A549 treated with dexamethasone at 1 μM for 4 hours (cell line): Measurements from ENCODE around the gene CHTOP. TPM values are rescaled to one million over a fixed set of nuclear protein-coding genes. Genes with fewer than 3 reads are reported as not detected.

ENCODE experiments used
- total RNA-seq: library from RNA; stranded (reverse); fragments of 200-300 nt; extraction: Qiagen RNA extraction; gene quantifications from 5 replicates; pipeline ENCODE4 v1.2.3, GENCODE V29; 2022

Gene CHTOP, protein sequence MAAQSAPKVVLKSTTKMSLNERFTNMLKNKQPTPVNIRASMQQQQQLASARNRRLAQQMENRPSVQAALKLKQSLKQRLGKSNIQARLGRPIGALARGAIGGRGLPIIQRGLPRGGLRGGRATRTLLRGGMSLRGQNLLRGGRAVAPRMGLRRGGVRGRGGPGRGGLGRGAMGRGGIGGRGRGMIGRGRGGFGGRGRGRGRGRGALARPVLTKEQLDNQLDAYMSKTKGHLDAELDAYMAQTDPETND
- 74.8 to 81.8 TPM (median 78.0 TPM) in 5 replicates for total RNA-seq

DNA sequence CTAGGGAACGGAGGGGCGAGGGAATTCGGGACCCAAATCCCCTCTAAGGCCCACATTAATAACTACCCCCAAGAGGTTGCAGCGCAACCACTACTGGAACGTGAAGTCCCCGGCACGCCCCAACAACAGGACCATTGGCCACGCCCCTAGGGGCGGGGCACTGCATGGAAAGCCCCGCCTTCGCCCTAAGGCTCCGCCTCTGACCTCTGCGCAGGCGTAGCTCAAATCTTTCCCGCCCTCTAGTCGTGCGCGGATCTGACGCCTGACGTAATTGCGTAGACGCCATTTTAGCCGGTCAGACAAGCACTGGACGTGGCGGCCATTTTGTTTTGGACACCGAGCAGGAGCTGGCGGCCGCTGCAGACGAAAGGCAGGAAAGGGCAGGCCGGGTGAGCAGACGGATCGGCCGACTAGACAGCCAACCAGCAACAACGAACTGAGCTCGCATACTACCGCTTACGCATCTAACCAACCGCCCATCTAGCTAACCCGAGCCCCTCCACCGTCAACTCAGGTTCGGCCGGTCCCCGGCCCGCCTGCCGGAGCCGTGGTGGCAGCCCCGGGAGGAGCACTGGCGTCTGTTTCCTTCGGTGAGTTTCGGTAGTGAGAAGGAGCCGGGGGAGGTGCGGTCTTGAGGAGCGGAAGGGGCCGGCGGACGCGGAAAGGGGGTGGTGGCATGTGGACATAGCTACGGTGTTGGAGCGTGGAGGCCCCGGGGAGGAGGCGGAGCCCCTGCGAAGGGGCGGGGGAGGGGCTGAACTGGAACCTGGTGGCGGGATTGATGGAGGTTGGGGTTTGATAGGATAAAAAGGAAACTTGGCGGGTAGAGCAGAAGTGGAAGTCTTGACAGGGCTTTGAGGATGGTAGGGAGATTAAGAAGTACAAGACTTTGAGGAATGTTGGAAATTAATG is at the start of gene CHTOP:
Gene CHTOP (plus strand): TSS at position 313 of the 912 bp plus-strand sequence. CDS start 2,523 bp downstream, outside the sequence.

DNA sequence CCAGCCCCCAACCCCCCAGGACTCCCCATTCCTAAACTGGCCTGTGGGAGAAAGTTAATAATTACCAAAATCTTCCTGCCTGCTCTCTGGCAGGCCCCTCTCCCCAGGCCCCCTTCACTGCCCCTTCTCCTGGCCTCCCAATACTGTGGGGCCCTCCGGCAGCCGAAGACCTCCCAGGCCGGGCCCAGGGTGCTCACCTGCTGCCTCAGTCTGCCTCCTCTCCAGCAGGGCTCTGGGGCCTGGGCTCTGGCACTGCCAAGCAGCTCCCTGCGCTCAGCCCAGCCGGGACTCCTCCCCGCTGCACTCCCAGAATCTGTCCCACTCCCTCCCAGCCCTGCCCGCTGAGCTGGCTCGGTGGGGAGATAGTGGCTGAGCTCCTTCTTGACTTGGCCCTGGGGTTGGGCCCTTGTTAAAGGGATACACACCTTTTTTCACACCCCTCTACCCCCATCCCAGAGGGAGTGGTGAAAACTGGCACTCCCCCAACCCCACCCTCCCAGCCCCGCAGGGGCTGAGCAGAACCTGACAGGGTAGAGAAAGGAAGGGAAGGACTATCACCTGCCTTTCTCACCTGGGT is 21.0 kb upstream of the CHTOP start, which contains the start of gene S100A16:
Gene S100A16 (minus strand): TSS at position 383 of the 577 bp plus-strand sequence. CDS start 4,986 bp downstream, outside the sequence.

DNA sequence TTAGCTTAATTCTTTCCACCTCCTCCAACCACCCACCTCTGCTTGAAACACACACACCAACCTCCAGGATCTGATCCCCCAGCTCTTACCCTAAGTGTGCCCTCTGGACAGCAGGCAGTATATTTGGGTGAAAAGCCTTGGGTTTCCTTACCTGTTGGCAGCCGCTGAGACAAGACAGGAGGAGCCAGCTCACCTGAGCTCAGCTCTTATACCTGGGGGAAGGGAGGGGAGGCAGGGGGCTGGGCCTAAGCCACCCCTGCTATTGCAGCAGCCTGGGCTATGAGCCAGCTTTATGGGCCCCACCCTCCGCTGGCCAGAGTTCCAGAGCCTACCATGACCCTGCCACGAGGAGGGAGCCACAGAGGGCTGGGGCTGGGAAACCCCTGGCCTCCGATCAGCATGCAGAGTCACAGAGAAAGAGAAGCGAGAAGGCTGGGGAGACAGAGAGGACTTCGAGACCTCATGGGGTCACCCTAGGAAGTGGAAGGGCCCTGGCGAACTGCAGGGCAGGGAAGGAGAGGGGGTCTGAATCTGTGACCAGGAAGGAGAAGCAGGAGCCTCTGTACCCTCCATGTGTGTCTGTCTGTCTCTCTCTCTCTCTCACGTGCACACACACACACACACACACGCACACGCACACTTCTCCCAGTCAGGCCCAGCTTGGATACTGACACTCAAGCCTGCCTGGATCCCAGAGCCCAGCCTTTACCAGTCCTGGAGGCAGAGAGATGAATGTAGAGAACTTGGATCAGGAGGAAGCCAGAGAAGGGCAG is 17.5 kb upstream of the CHTOP start, which contains the start of gene S100A14:
Gene S100A14 (minus strand): TSS at position 182 of the 773 bp plus-strand sequence. CDS start 467 bp downstream, outside the sequence.

DNA sequence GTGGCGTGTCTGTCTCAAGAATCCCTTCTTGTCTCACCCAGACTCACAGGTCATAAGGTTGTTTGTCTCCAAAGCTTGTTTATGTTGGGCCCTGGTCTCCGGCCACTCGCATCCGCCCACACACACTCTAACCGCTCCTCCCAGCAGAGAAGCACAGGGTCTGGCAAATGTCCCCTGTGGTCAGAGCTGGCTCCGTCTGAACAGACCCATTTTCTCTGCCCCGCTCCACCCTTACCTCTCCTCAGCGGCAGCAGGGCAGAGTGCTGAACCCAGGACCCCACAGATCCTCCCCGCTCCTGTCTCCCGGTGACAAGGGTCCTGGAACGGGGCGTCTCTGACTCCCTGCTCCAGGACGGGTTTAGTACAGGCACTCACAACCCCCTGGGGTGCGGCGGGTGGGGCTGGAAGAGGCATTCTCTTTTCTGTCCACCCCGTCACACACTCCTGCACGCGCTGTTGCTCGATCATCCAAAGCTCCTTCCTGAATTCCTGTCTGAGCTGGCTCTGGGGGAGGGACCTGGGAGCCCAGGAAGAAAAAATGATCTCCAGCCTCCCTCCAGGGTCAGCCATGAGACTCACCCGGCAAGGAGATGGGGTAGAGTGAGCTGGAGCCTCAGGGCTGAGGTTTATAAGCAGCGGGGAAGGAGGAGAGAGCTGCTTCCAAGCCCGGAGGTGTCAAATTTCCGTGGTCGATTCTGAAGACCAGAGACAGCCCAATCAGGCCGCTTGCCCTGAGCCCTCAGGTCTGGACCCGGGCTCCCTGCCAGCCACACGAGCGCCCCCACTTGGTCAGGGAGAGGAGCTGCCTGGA is 6.8 kb upstream of the CHTOP start, which contains the start of gene S100A13:
Gene S100A13 (minus strand): TSS at position 602 of the 811 bp plus-strand sequence. CDS start 1,033 bp downstream, outside the sequence.

DNA sequence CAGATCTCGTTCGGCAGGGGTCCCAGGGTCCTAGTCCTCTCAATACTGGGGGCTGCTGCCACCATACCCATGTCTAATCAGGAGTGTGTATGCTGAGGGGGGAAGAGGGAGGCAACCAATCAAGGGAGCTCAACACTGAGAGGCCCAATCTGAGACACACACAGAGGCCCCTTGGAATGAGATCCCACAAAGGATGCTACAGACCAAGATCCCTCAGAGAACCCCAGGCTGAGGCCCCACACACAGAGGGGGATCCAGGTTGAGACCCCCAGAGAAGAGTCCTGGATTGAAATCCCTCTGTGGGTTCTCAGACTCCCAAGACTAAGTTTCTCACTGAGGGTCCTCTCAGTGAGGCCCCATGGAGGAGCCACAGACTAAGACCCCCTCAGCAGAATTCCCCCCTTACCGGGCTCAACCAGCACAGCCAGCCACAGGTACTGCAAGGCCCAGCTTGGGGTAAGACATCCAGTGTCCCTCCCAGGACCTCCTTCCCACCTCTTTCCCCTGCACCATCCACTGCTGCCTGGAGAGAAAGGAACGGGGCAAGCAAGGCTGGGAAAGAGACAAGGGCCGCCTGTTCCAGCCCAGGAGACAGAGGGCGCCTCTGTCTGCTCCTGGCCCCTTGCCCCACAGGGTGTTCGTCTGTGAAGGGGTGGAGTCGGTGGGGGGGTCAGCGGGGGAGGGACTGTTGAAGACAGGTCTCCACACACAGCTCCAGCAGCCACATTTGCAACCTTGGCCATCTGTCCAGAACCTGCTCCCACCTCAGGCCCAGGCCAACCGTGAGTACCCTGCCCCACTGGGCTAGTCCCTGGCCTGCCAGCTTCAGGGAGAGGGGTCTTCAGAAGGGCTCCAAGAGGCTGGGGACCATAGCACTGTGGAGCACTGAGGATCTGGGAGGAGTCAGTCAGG is 5.9 kb upstream of the CHTOP start, which contains the start of gene S100A1:
Gene S100A1 (plus strand): TSS at position 720 of the 912 bp plus-strand sequence. CDS start 2,088 bp downstream, outside the sequence.

DNA sequence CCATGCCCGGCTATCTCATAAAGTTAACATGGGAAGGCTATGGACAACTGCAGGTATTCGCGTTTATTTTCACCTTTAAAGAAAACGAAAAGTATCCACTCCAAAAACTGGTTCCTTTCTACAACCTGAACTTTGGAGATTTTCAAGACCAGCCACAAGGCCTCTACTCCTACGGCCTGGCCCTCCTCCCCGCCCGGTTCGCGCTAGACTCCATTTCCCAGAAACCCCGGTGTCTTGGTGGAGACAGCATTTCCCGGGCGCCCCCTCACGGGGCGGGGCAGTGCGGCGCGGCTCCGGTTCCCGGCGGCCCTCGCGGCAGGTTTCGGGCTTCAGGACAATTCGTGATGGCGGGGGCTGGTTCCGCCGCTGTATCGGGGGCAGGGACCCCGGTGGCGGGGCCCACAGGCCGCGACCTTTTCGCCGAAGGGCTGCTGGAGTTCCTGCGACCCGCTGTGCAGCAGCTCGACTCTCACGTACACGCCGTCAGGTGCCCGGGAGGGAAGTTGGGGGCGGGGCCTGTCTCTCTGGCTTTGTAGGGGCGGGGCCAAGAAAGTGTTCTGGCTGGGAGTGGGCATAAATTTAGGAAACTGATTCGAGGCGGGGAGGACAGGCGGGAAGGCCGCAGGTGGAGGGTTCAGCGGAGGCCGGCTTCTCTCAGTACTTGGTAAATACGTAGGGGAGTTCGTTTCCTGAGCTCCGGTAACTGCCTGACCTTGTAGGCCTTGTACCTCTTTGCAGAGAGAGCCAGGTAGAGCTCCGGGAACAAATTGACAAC is 24.7 kb downstream of the CHTOP start, which contains the start of gene SNAPIN:
Gene SNAPIN (plus strand): TSS at position 304 of the 775 bp plus-strand sequence. CDS start 41 bp downstream, at position 345.

DNA sequence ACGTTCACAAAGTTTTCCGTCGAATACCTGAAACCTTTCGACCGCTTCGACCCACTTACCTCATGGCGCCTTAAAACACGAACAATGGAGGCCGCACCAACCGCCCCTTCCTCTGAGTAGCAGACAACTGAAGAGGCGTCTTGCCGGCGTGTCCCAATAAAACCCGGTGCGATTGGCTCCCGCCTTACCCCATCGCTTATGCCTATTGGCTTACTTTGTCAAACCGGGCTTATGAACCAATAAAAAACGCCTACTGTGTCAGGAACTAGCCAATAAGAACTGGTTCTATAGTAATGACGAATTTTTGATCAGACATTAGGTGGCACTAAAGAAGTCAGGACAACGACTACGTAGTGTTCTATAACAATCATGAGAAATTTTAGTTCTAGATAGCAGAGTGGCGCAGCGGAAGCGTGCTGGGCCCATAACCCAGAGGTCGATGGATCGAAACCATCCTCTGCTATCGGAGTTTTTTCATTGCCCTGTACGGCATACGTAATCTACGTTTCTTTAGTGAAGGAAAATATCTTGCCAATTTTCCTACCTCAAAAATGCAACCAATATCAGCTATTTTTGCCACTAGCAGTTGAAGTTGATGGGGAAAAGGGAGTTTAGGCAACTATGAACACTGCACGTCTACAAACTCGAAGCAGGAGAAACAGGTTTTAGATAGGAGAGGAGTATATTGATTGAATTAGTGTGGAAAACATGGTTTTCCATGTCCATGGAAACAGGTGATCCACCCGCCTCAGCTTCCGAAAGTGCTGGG is 37.2 kb downstream of the CHTOP start, which contains the start of gene ILF2:
Gene ILF2 (minus strand): TSS at position 135 of the 769 bp plus-strand sequence. CDS start 71 bp downstream, at position 64.

DNA sequence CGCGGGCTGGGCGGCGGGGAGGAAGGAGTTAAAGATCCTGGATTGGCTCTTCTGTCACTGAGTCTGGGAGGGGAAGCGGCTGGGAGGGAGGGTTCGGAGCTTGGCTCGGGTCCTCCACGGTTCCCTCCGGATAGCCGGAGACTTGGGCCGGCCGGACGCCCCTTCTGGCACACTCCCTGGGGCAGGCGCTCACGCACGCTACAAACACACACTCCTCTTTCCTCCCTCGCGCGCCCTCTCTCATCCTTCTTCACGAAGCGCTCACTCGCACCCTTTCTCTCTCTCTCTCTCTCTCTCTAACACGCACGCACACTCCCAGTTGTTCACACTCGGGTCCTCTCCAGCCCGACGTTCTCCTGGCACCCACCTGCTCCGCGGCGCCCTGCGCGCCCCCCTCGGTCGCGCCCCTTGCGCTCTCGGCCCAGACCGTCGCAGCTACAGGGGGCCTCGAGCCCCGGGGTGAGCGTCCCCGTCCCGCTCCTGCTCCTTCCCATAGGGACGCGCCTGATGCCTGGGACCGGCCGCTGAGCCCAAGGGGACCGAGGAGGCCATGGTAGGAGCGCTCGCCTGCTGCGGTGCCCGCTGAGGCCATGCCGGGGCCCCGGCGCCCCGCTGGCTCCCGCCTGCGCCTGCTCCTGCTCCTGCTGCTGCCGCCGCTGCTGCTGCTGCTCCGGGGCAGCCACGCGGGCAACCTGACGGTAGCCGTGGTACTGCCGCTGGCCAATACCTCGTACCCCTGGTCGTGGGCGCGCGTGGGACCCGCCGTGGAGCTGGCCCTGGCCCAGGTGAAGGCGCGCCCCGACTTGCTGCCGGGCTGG is 44.9 kb downstream of the CHTOP start, which contains the start of gene NPR1:
Gene NPR1 (plus strand): TSS at position 170 of the 818 bp plus-strand sequence. CDS start 421 bp downstream, at position 591.

Other genes with a start within 250 kb of the CHTOP start
- gene S100A8, start 243.0 kb upstream of the CHTOP start, total RNA-seq, result not detected in 5 replicates
- not detected in 5 replicates for gene S100A7A, start 217.5 kb upstream of the CHTOP start, total RNA-seq
- gene S100A7, start 173.4 kb upstream of the CHTOP start, total RNA-seq, result not detected in 5 replicates
- gene S100A6, start 98.1 kb upstream of the CHTOP start, total RNA-seq, result 2,947 to 3,960 TPM (median 3,059 TPM) in 5 replicates
- gene S100A5, start 93.1 kb upstream of the CHTOP start, total RNA-seq, result 0.50 to 1.9 TPM (median 0.75 TPM) in 5 replicates
- gene S100A4, start 88.3 kb upstream of the CHTOP start, total RNA-seq, result 1,278 to 1,937 TPM (median 1,356 TPM) in 5 replicates
- 120 to 134 TPM (median 130 TPM) in 5 replicates for gene S100A3, start 84.8 kb upstream of the CHTOP start, total RNA-seq
- 22.8 to 28.7 TPM (median 26.8 TPM) in 5 replicates for gene S100A2, start 68.2 kb upstream of the CHTOP start, total RNA-seq
- 467 to 520 TPM (median 496 TPM) in 5 replicates for gene S100A16, start 20.9 kb upstream of the CHTOP start, total RNA-seq
- 0.21 to 0.50 TPM (median 0.35 TPM) in 5 replicates for gene S100A14, start 17.7 kb upstream of the CHTOP start, total RNA-seq
- 145 to 196 TPM (median 153 TPM) in 5 replicates for gene S100A13, start 6.6 kb upstream of the CHTOP start, total RNA-seq
- gene S100A1, start 5.6 kb upstream of the CHTOP start, total RNA-seq, result 0.44 to 0.87 TPM (median 0.70 TPM) in 5 replicates
- gene SNAPIN, start 24.6 kb downstream of the CHTOP start, total RNA-seq, result 55.1 to 60.1 TPM (median 56.8 TPM) in 5 replicates
- 274 to 302 TPM (median 282 TPM) in 5 replicates for gene ILF2, start 36.9 kb downstream of the CHTOP start, total RNA-seq
- 1.6 to 3.2 TPM (median 2.3 TPM) in 5 replicates for gene NPR1, start 44.6 kb downstream of the CHTOP start, total RNA-seq
- gene INTS3, start 94.0 kb downstream of the CHTOP start, total RNA-seq, result 14.7 to 23.4 TPM (median 23.0 TPM) in 5 replicates
- 1.1 to 2.0 TPM (median 1.5 TPM) in 5 replicates for gene SLC27A3, start 141.3 kb downstream of the CHTOP start, total RNA-seq